Measurements from ENCODE around the gene HLA-G.
"Not testable (repeated sequence)": the region's sequence is repeated elsewhere in the genome, so short reads cannot be mapped to it uniquely, and the experiment has no call there.

HLA-G gene

GRCh38 chr6:29875257-29875656 is 47.6 kb downstream of the HLA-G start:
- no peak for DNase-seq

- DNase-seq: not testable (repeated sequence)
These were observed 48.1 kb downstream of the HLA-G start for GRCh38 chr6:29875734-29876133.

Data from stimulated activated CD4-positive, alpha-beta T cell treated with anti-CD3 and anti-CD28 coated beads, Interleukin-1b, Interleukin-23, amount 100 ng/mL, for 48 hours (primary cell).